CD4-positive, alpha-beta T cell treated with Interleukin-17A for 1 hour (primary cell): ENCODE measurements around the gene TUT1.
"Not testable (repeated sequence)": the region's sequence is repeated elsewhere in the genome, so short reads cannot be mapped to it uniquely, and the experiment has no call there.

Experiments
- DNase-seq: peaks from one replicate; pipeline ENCODE4 v3.0.0-alpha.2; 2020

TUT1 gene

GRCh38 chr11:62591448-62592145 lies at the start of gene TUT1:
Gene TUT1 (minus strand): TSS chr11:62591523. CDS start chr11:62591485, 38 bp downstream.
- DNase-seq: peak; percentile 99

- no peak for DNase-seq
These were observed 41.2 kb upstream of the TUT1 start for GRCh38 chr11:62632492-62632891.

GRCh38 chr11:62627713-62628112 lies 36.4 kb upstream of the TUT1 start:
- DNase-seq: no peak

GRCh38 chr11:62622476-62623089 lies 31.3 kb upstream of the TUT1 start:
- DNase-seq: no peak

GRCh38 chr11:62621567-62622470 lies 30.5 kb upstream of the TUT1 start, which contains the start of gene B3GAT3:
Gene B3GAT3 (minus strand): TSS chr11:62621986. CDS start chr11:62621947, 39 bp downstream.
- peak; percentile 99 for DNase-seq

GRCh38 chr11:62621027-62621566 lies 29.8 kb upstream of the TUT1 start:
- DNase-seq: no peak

GRCh38 chr11:62616957-62617356 lies 25.6 kb upstream of the TUT1 start:
- DNase-seq: not testable (repeated sequence)

- DNase-seq: no peak
These were observed 24.2 kb upstream of the TUT1 start for GRCh38 chr11:62615521-62615920.

- no peak for DNase-seq
These were observed 23.0 kb upstream of the TUT1 start for GRCh38 chr11:62614275-62614674.

- no peak for DNase-seq
These were observed 22.0 kb upstream of the TUT1 start for GRCh38 chr11:62613291-62613778.

GRCh38 chr11:62612366-62613290 lies 21.3 kb upstream of the TUT1 start, which contains the start of the genes EML3 and ROM1:
Gene EML3 (minus strand): TSS chr11:62612775. CDS start chr11:62612457, 318 bp downstream.
Gene ROM1 (plus strand): TSS chr11:62613257. CDS start chr11:62613282, 25 bp downstream.
- peak; percentile 94 for DNase-seq

GRCh38 chr11:62611705-62612365 lies 20.5 kb upstream of the TUT1 start:
- DNase-seq: no peak

GRCh38 chr11:62610814-62611704 lies 19.7 kb upstream of the TUT1 start:
- DNase-seq: no peak

- DNase-seq: no peak
These were observed 19.1 kb upstream of the TUT1 start for GRCh38 chr11:62610403-62610802.

- DNase-seq: no peak
These were observed 17.5 kb upstream of the TUT1 start for GRCh38 chr11:62608776-62609175.

GRCh38 chr11:62607714-62608113 lies 16.4 kb upstream of the TUT1 start:
- no peak for DNase-seq

- no peak for DNase-seq
These were observed 14.6 kb upstream of the TUT1 start for GRCh38 chr11:62605902-62606301.

- DNase-seq: no peak
These were observed 14.1 kb upstream of the TUT1 start for GRCh38 chr11:62605467-62605866.

GRCh38 chr11:62604460-62605120 lies 13.3 kb upstream of the TUT1 start:
- DNase-seq: no peak
